ENCODE measurements around the gene ZNF341. TPM values are rescaled to one million over a fixed set of nuclear protein-coding genes. Genes with fewer than 3 reads are reported as not detected.

ZNF341 gene
- total and polyA plus RNA-seq, 9 of the 15 experiments (the other 6 are each of a cell fraction or from before 2014, with no cell fraction given), result 0.08 to 2.6 (median 1.0) TPM

- TF ChIP-seq MXI1 (IDR thresholded peaks at IDR 0.05; ENCODE audit: low read depth, low read length) (no peak), ZBTB33 (CRISPR knock-in tag; IDR thresholded peaks at IDR 0.05) (no peak; the same call in none of the 2 replicates), ZNF354B (CRISPR knock-in tag; IDR thresholded peaks at IDR 0.05) (no peak), NR2F6 (CRISPR knock-in tag; IDR thresholded peaks at IDR 0.05) (no peak), GATA2 (CRISPR knock-in tag; IDR thresholded peaks at IDR 0.05) (no peak), ASH1L (IDR thresholded peaks at IDR 0.05; ENCODE audit: borderline replicate concordance, low read depth, partially characterized antibody) (peak; percentile 99), MEF2A (IDR thresholded peaks at IDR 0.05; ENCODE audit: control insufficient read depth, low read depth, low read length) (no peak), MNT (conservative IDR thresholded peaks at IDR 0.05) (peak; percentile 83 to 93), HDAC6 (IDR thresholded peaks at IDR 0.05; ENCODE audit: low read depth, low read length) (no peak), ZNF274 (IDR thresholded peaks at IDR 0.05; ENCODE audit: borderline replicate concordance, low read depth, low read length) (no peak), TAF15 (IDR thresholded peaks at IDR 0.05; ENCODE audit: low read depth, low read length) (no peak), GABPB1 (CRISPR knock-in tag; IDR thresholded peaks at IDR 0.05) (peak; percentile 51; the same call in 1 of the 2 replicates), NR4A1 (CRISPR knock-in tag; IDR thresholded peaks at IDR 0.05) (no peak), NR4A1 (tag; IDR thresholded peaks at IDR 0.05) (peak; percentile 60; the same call in 1 of the 2 replicates), TAF7 (tag; IDR thresholded peaks at IDR 0.05) (no peak), ZNF740 (CRISPR knock-in tag; IDR thresholded peaks at IDR 0.05) (no peak), ZNF740 (tag; IDR thresholded peaks at IDR 0.05) (no peak), DACH1 (IDR thresholded peaks at IDR 0.05; ENCODE audit: partially characterized antibody) (peak; percentile 55)
- TF ChIP-seq, protein P1, sequence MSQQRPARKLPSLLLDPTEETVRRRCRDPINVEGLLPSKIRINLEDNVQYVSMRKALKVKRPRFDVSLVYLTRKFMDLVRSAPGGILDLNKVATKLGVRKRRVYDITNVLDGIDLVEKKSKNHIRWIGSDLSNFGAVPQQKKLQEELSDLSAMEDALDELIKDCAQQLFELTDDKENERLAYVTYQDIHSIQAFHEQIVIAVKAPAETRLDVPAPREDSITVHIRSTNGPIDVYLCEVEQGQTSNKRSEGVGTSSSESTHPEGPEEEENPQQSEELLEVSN (IDR thresholded peaks at IDR 0.05; ENCODE audit: borderline replicate concordance in 1 of 2, extremely low read depth in 1 of 2, insufficient read depth in 1 of 2, insufficient read length in 1 of 2, low read depth in 1 of 2, low read length in 1 of 2, poor library complexity in 1 of 2, severe bottlenecking in 1 of 2), result peak in 1 of 2 experiments; percentile 39
- TF ChIP-seq, protein P2, sequence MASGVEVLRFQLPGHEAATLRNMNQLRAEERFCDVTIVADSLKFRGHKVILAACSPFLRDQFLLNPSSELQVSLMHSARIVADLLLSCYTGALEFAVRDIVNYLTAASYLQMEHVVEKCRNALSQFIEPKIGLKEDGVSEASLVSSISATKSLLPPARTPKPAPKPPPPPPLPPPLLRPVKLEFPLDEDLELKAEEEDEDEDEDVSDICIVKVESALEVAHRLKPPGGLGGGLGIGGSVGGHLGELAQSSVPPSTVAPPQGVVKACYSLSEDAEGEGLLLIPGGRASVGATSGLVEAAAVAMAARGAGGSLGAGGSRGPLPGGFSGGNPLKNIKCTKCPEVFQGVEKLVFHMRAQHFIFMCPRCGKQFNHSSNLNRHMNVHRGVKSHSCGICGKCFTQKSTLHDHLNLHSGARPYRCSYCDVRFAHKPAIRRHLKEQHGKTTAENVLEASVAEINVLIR (CRISPR knock-in tag; IDR thresholded peaks at IDR 0.05), result no peak; the same call in 1 of the 2 replicates
Observed at GRCh38 chr20:33719989-33720709, 11.6 kb upstream of the ZNF341 start, which contains the start of gene PXMP4 (continued).

Data from K562 (cell line).